ENCODE data around the gene ST3GAL4. TPM values are rescaled to one million over a fixed set of nuclear protein-coding genes. Genes with fewer than 3 reads are reported as not detected.
A peak's percentile ranks its signal among the peaks of the same experiment; 100 is the strongest.

Gene ST3GAL4
- total and polyA plus RNA-seq, 2 of the 8 experiments (the other 6 are each of a cell fraction or from before 2014, with no cell fraction given), result 15.6 to 20.0 TPM

GRCh38 chr11:126431401-126432064 is 76.0 kb downstream of the ST3GAL4 start:
- no peak overlapping the region for H3K23ac ChIP-seq (ENCODE audit: insufficient read length)
- H2AK5ac ChIP-seq (ENCODE audit: low read depth, low read length), result no peak overlapping the region
- no peak overlapping the region for H3K14ac ChIP-seq (ENCODE audit: insufficient read length)
- no peak overlapping the region for H2AFZ ChIP-seq (ENCODE audit: low read length)
- H2BK12ac ChIP-seq (ENCODE audit: low read depth, low read length), result no peak overlapping the region
- POLR2A ChIA-PET (ENCODE audit: partially characterized antibody), result interaction anchor here (1.6 to 2.0 kb wide), 3 partner anchors 9 to 76 kb away, joined by 3 to 6 read pairs (median 6); partner anchors contain the start of gene ST3GAL4
- no peaks in the 10 kb centered on the region for H3K9me3 ChIP-seq (ENCODE audit: insufficient read depth in 2 of 2, low read depth in 1 of 2, low read length in 1 of 2)
- no peak overlapping the region for H2BK120ac ChIP-seq (replicated peaks; ENCODE audit: low read depth, low read length)
- DNase-seq (ENCODE audit: low read depth in 1 of 2, low spot score in 2 of 2), result no peak
- H2BK5ac ChIP-seq (ENCODE audit: low read depth, low read length), result no peak overlapping the region
- no peaks in the 10 kb centered on the region for H4K20me1 ChIP-seq (replicated peaks in 1 of 2; ENCODE audit: control insufficient read depth in 1 of 2, insufficient read depth in 2 of 2, low read length in 2 of 2)
- FAIRE-seq, result no peak
- CTCF ChIA-PET (ENCODE audit: partially characterized antibody), result interaction anchor here (0.7 to 6.5 kb wide), 11 partner anchors 10 to 120 kb away, joined by 3 to 31 read pairs (median 4); no protein-coding TSS in a partner anchor
- whole genome bisulfite sequencing, 2 experiments (ENCODE audit: extremely low coverage in 1 of 2, insufficient coverage in 1 of 2, insufficient read length in 1 of 2, insufficient replicate concordance in 2 of 2, low coverage in 1 of 2, low lambda C conversion rate in 2 of 2, missing lambda C conversion rate in 1 of 2), result 94% methylated on average over 18 of the region's 23 CpGs; no CpG with 5 or more reads in 1 of the 2 experiments
- no peak overlapping the region for H2BK20ac ChIP-seq (ENCODE audit: low read length)
- H3K79me2 ChIP-seq (ENCODE audit: control insufficient read depth in 1 of 2, insufficient read depth in 2 of 2, low read length in 2 of 2), result no peaks in the 10 kb centered on the region
- H3K23me2 ChIP-seq (ENCODE audit: low read depth, low read length), result no peaks in the 10 kb centered on the region
- peak overlapping the region; percentile 81; the same call in 1 of the 2 replicates for H2BK15ac ChIP-seq (ENCODE audit: low read length)
- no peak overlapping the region for H3K4ac ChIP-seq (replicated peaks; ENCODE audit: insufficient read length, low read depth, low read length)
- no peaks in the 10 kb centered on the region for H3K79me1 ChIP-seq (ENCODE audit: low read depth, low read length)
- no peak overlapping the region for H3K9ac ChIP-seq (replicated peaks in 1 of 4; ENCODE audit: extremely low read depth in 1 of 4, low read depth in 3 of 4, low read length in 3 of 4)
- H3K27ac ChIP-seq (ENCODE audit: low read depth, low read length), result no peak overlapping the region
- H3K36me3 ChIP-seq (ENCODE audit: control insufficient read depth in 2 of 4, insufficient read depth in 4 of 4, low read length in 3 of 4), result no peaks in the 10 kb centered on the region
- H3K56ac ChIP-seq (replicated peaks; ENCODE audit: insufficient read length, low read depth, low read length), result no peak overlapping the region
- H3K27me3 ChIP-seq (replicated peaks in 1 of 4; ENCODE audit: control insufficient read depth in 3 of 4, extremely low read depth in 1 of 4, insufficient read depth in 3 of 4, low read length in 3 of 4), result no peaks in the 10 kb centered on the region
- H4K5ac ChIP-seq (ENCODE audit: insufficient read length, low read depth, low read length), result no peak overlapping the region
- no peak overlapping the region for H3K18ac ChIP-seq (ENCODE audit: extremely low read depth, low read length)
- H3K4me1 ChIP-seq (replicated peaks in 1 of 4; ENCODE audit: control insufficient read depth in 3 of 4, insufficient read depth in 4 of 4, low read length in 3 of 4), result peaks cover 0 to 18% (median 6%) of the 10 kb centered on the region in 4 experiments; a peak in 5 of 7 replicates
- H3K4me2 ChIP-seq (ENCODE audit: insufficient read depth in 1 of 2, low read depth in 2 of 2, low read length in 2 of 2), result no peak overlapping the region
- no peak overlapping the region for H4K91ac ChIP-seq (replicated peaks; ENCODE audit: insufficient read length, low read length)
- H3K4me3 ChIP-seq (ENCODE audit: extremely low read depth in 1 of 4, insufficient read depth in 2 of 4, low read depth in 3 of 4, low read length in 4 of 4), result no peak overlapping the region
- no peak overlapping the region for H4K8ac ChIP-seq (ENCODE audit: extremely low read depth, insufficient read depth, low read length)
- TF ChIP-seq CTBP2 (IDR thresholded peaks at IDR 0.05; ENCODE audit: borderline replicate concordance, insufficient read depth, insufficient read length, low read length), result no peak
- no peak for TF ChIP-seq SP1 (IDR thresholded peaks at IDR 0.05; ENCODE audit: low read depth, low read length)
- TF ChIP-seq RBBP5 (IDR thresholded peaks at IDR 0.05; ENCODE audit: borderline replicate concordance, low read depth, low read length), result no peak
- TF ChIP-seq ATF2 (IDR thresholded peaks at IDR 0.05; ENCODE audit: low read length), result no peak
- no peak for TF ChIP-seq SAP30 (IDR thresholded peaks at IDR 0.05; ENCODE audit: insufficient read depth, insufficient replicate concordance, low read length)
- no peak for TF ChIP-seq BCL11A (IDR thresholded peaks at IDR 0.05; ENCODE audit: low read depth in 2 of 2, low read length in 2 of 2)
- TF ChIP-seq EGR1 (IDR thresholded peaks at IDR 0.05; ENCODE audit: borderline replicate concordance, low read depth, low read length), result no peak
- TF ChIP-seq TCF12 (IDR thresholded peaks at IDR 0.05; ENCODE audit: low read depth, low read length), result no peak
- TF ChIP-seq CEBPB (IDR thresholded peaks at IDR 0.05; ENCODE audit: low read depth, low read length), result no peak
- no peak for TF ChIP-seq RXRA (IDR thresholded peaks at IDR 0.05; ENCODE audit: insufficient read depth, low read depth, low read length)
- TF ChIP-seq CHD1 (IDR thresholded peaks at IDR 0.05; ENCODE audit: low read depth, low read length), result no peak
